Subcutaneous abdominal adipose tissue (tissue), 5 donors: ENCODE results near the gene SLCO2A1.
"Not testable (repeated sequence)": the region's sequence is repeated elsewhere in the genome, so short reads cannot be mapped to it uniquely, and the experiment has no call there.

Source experiments
- H3K27ac ChIP-seq: one replicate; pipeline ENCODE4 v1.7.0; 2013; ENCODE audit warnings: low read depth, mild to moderate bottlenecking, inconsistent platforms, low read length, moderate library complexity
- H3K27me3 ChIP-seq, 5 donors: one replicate each; pipeline ENCODE4 v1.7.0; 2013; ENCODE audit warnings: low read length in 5 of 5, inconsistent platforms in 1 of 5; ENCODE audit not compliant: control insufficient read depth in 5 of 5, insufficient read depth in 4 of 5
- H3K36me3 ChIP-seq, 5 donors: one replicate each; pipeline ENCODE4 v1.7.0; 2013; ENCODE audit warnings: low read length in 5 of 5; ENCODE audit not compliant: control insufficient read depth in 5 of 5, insufficient read depth in 5 of 5
- H3K4me1 ChIP-seq, 5 donors: one replicate each; pipeline ENCODE4 v1.7.0; 2013; ENCODE audit warnings: low read length in 5 of 5, mild to moderate bottlenecking in 3 of 5, moderate library complexity in 1 of 5; ENCODE audit not compliant: control insufficient read depth in 5 of 5, insufficient read depth in 5 of 5
- H3K4me3 ChIP-seq, 5 donors: one replicate each; pipeline ENCODE4 v1.7.0; 2013; ENCODE audit warnings: low read length in 5 of 5, low read depth in 1 of 5
- H3K9ac ChIP-seq, 5 donors: one replicate each; pipeline ENCODE4 v1.7.0; 2013; ENCODE audit warnings: low read length in 5 of 5, mild to moderate bottlenecking in 4 of 5, moderate library complexity in 3 of 5
- H3K9me3 ChIP-seq, 5 donors: one replicate each; pipeline ENCODE4 v1.7.0; 2013; ENCODE audit warnings: low read length in 5 of 5; ENCODE audit not compliant: control insufficient read depth in 5 of 5
- donor health status: healthy.
- donor health status: healthy.
- donor health status: healthy.
- donor health status: healthy.
- donor health status: healthy.

The SLCO2A1 gene

GRCh38 chr3:134073583-134073945 is 43.8 kb upstream of the SLCO2A1 start:
- H3K4me3 ChIP-seq = no peak overlapping the region
- peaks cover 0 to 2% (median 0%) of the 10 kb centered on the region in 5 donors for H3K27me3 ChIP-seq
- peaks cover 2 to 25% (median 22%) of the 10 kb centered on the region in 5 donors for H3K4me1 ChIP-seq
- no peaks in the 10 kb centered on the region for H3K36me3 ChIP-seq
- H3K9ac ChIP-seq = no peak overlapping the region
- no peak overlapping the region for H3K27ac ChIP-seq
- no peaks in the 10 kb centered on the region for H3K9me3 ChIP-seq

- no peak overlapping the region for H3K9ac ChIP-seq
- H3K4me3 ChIP-seq = no peak overlapping the region
- no peaks in the 10 kb centered on the region for H3K9me3 ChIP-seq
- H3K36me3 ChIP-seq = no peaks in the 10 kb centered on the region
- peaks cover 0 to 2% (median 0%) of the 10 kb centered on the region in 5 donors for H3K27me3 ChIP-seq
- H3K27ac ChIP-seq = no peak overlapping the region
- peaks cover 2 to 24% (median 19%) of the 10 kb centered on the region in 5 donors for H3K4me1 ChIP-seq
Observed at GRCh38 chr3:134072881-134073582, 43.3 kb upstream of the SLCO2A1 start.

GRCh38 chr3:134070281-134070680 is 40.6 kb upstream of the SLCO2A1 start:
- H3K9me3 ChIP-seq, H3K36me3 ChIP-seq, H3K27ac ChIP-seq, H3K9ac ChIP-seq, H3K4me3 ChIP-seq, H3K27me3 ChIP-seq: not testable (repeated sequence)
- H3K4me1 ChIP-seq = peaks cover 5 to 41% (median 20%) of the 10 kb centered on the region in 5 donors

- no peak overlapping the region for H3K9ac ChIP-seq
- peaks cover 2 to 36% (median 20%) of the 10 kb centered on the region in 5 donors for H3K4me1 ChIP-seq
- no peak overlapping the region for H3K4me3 ChIP-seq
- H3K36me3 ChIP-seq = no peaks in the 10 kb centered on the region
- H3K9me3 ChIP-seq = no peaks in the 10 kb centered on the region
- no peaks in the 10 kb centered on the region for H3K27me3 ChIP-seq
- H3K27ac ChIP-seq = no peak overlapping the region
Observed at GRCh38 chr3:134068429-134068828, 38.7 kb upstream of the SLCO2A1 start.

- no peaks in the 10 kb centered on the region for H3K27me3 ChIP-seq
- no peak overlapping the region for H3K9ac ChIP-seq
- no peaks in the 10 kb centered on the region for H3K36me3 ChIP-seq
- no peak overlapping the region for H3K4me3 ChIP-seq
- H3K27ac ChIP-seq = no peak overlapping the region
- no peaks in the 10 kb centered on the region for H3K9me3 ChIP-seq
- H3K4me1 ChIP-seq = peaks cover 2 to 36% (median 20%) of the 10 kb centered on the region in 5 donors
Observed at GRCh38 chr3:134067531-134068161, 37.9 kb upstream of the SLCO2A1 start.

- H3K36me3 ChIP-seq = no peaks in the 10 kb centered on the region
- no peaks in the 10 kb centered on the region for H3K27me3 ChIP-seq
- H3K4me3 ChIP-seq = no peak overlapping the region
- no peaks in the 10 kb centered on the region for H3K9me3 ChIP-seq
- no peak overlapping the region for H3K27ac ChIP-seq
- H3K4me1 ChIP-seq = peaks cover 2 to 36% (median 20%) of the 10 kb centered on the region in 5 donors
- H3K9ac ChIP-seq = peak overlapping the region in 1 of 5 donors; percentile 51
Observed at GRCh38 chr3:134066651-134067530, 37.2 kb upstream of the SLCO2A1 start.

GRCh38 chr3:134066158-134066541 is 36.4 kb upstream of the SLCO2A1 start:
- no peaks in the 10 kb centered on the region for H3K9me3 ChIP-seq
- H3K27me3 ChIP-seq = no peaks in the 10 kb centered on the region
- peaks cover 2 to 35% (median 15%) of the 10 kb centered on the region in 5 donors for H3K4me1 ChIP-seq
- no peak overlapping the region for H3K27ac ChIP-seq
- H3K9ac ChIP-seq = peak overlapping the region in 1 of 5 donors; percentile 51
- no peaks in the 10 kb centered on the region for H3K36me3 ChIP-seq
- no peak overlapping the region for H3K4me3 ChIP-seq

GRCh38 chr3:134065252-134066157 is 35.8 kb upstream of the SLCO2A1 start:
- no peaks in the 10 kb centered on the region for H3K36me3 ChIP-seq
- H3K4me3 ChIP-seq = no peak overlapping the region
- peaks cover 7 to 36% (median 16%) of the 10 kb centered on the region in 5 donors for H3K4me1 ChIP-seq
- no peak overlapping the region for H3K9ac ChIP-seq
- H3K9me3 ChIP-seq = no peaks in the 10 kb centered on the region
- no peak overlapping the region for H3K27ac ChIP-seq
- no peaks in the 10 kb centered on the region for H3K27me3 ChIP-seq

- H3K27me3 ChIP-seq = no peaks in the 10 kb centered on the region
- no peak overlapping the region for H3K4me3 ChIP-seq
- H3K9ac ChIP-seq = no peak overlapping the region
- H3K9me3 ChIP-seq = no peaks in the 10 kb centered on the region
- H3K27ac ChIP-seq = no peak overlapping the region
- H3K36me3 ChIP-seq = no peaks in the 10 kb centered on the region
- peaks cover 15 to 44% (median 26%) of the 10 kb centered on the region in 5 donors for H3K4me1 ChIP-seq
Observed at GRCh38 chr3:134064081-134064480, 34.4 kb upstream of the SLCO2A1 start.
